Measurements from ENCODE around the gene COX6B1.

DNA sequence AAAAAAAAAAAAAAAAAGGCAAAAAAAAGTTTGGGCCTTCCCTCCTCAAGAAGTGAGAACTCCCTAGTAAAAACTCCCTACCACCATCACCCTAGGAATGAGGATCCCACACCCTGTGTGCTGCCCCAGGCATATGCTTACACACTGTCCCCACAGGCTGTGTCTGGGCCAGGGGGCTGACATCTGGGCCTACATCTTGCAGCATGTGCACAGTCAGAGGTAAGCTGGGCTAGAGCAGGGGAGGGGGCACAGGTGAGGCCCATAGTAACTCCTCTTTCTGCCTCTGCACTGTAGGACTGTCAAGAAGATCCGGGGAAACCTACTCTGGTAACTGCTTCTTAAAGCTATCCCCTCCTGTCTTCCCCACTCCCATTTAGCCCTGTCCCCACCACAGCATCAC, 34.5 kb upstream of the COX6B1 start:
- no peak for TF ChIP-seq POLR2A (IDR thresholded peaks at IDR 0.05; ENCODE audit: low read depth, low read length)
- no peak for TF ChIP-seq SPI1 (IDR thresholded peaks at IDR 0.05; ENCODE audit: low read depth, low read length)
- TF ChIP-seq TAF1 (IDR thresholded peaks at IDR 0.05; ENCODE audit: low read depth, low read length), result no peak
